H1 (cell line): ENCODE results near the gene PRKCH. TPM values are rescaled to one million over a fixed set of nuclear protein-coding genes. Genes with fewer than 3 reads are reported as not detected.

ENCODE experiments used
- CTCF ChIA-PET: fragments of 300-600 bp; sonication (Branson Sonifier 250); formaldehyde crosslinking; loops from one replicate; lab custom pipeline; 2021; ENCODE audit not compliant: partially characterized antibody; lab: Charles Lee
- POLR2A ChIA-PET: fragments of 300-600 bp; sonication (Branson Sonifier 250); formaldehyde crosslinking; loops from one replicate; lab custom pipeline; 2021; ENCODE audit warnings: inconsistent platforms; ENCODE audit not compliant: partially characterized antibody; lab: Charles Lee
- DNase-seq, 2 experiments: peaks; one replicate each; pipeline versions ENCODE4 v3.0.0 to v3.0.0-alpha.2; 2010 to 2022; ENCODE audit warnings: low spot score in 2 of 2, low read depth in 1 of 2, mixed read lengths in 1 of 2
- FAIRE-seq: peaks from 2 replicates; lab custom pipeline; 2011; peaks lifted over from hg19 to GRCh38; lab: Jason Lieb, UNC
- H2AFZ ChIP-seq: 2 replicates; pipeline ENCODE4 v1.8.1; 2012; ENCODE audit warnings: low read length, inconsistent platforms
- H2AK5ac ChIP-seq: 2 replicates; pipeline ENCODE4 v1.6.1; 2013; ENCODE audit warnings: low read depth, low read length
- H2BK120ac ChIP-seq: replicated peaks from 2 replicates; pipeline ENCODE3; 2013; ENCODE audit warnings: low read depth, low read length, inconsistent platforms
- H2BK12ac ChIP-seq: 2 replicates; pipeline ENCODE4 v1.6.1; 2013; ENCODE audit warnings: low read depth, low read length
- H2BK15ac ChIP-seq: 2 replicates; pipeline ENCODE4 v1.6.1; 2013; ENCODE audit warnings: low read length
- H2BK20ac ChIP-seq: 2 replicates; pipeline ENCODE4 v1.6.1; 2013; ENCODE audit warnings: low read length
- H2BK5ac ChIP-seq: 2 replicates; pipeline ENCODE4 v1.6.1; 2013; ENCODE audit warnings: low read depth, low read length
- H3K14ac ChIP-seq: 2 replicates; pipeline ENCODE4 v1.6.1; 2013; ENCODE audit warnings: inconsistent platforms; ENCODE audit not compliant: insufficient read length
- H3K18ac ChIP-seq: 2 replicates; pipeline ENCODE4 v1.6.1; 2013; ENCODE audit warnings: low read length; ENCODE audit errors: extremely low read depth
- H3K23ac ChIP-seq: 2 replicates; pipeline ENCODE4 v1.6.1; 2013; ENCODE audit warnings: inconsistent platforms; ENCODE audit not compliant: insufficient read length
- H3K23me2 ChIP-seq: 2 replicates; pipeline ENCODE4 v1.6.1; 2013; ENCODE audit warnings: low read depth, low read length
- H3K27ac ChIP-seq: 2 replicates; pipeline ENCODE4 v1.6.1; 2011; ENCODE audit warnings: low read depth, low read length, inconsistent platforms
- H3K27me3 ChIP-seq, 4 experiments: replicated peaks in 1 of 4; 1 replicate in 1 of 4; 2 replicates in 3 of 4; pipeline versions ENCODE4 v1.6.1 to v1.8.1; 2011 to 2013; ENCODE audit warnings: low read length in 3 of 4, mild to moderate bottlenecking in 3 of 4, inconsistent platforms in 2 of 4, mixed read lengths in 2 of 4, moderate library complexity in 1 of 4; ENCODE audit not compliant: control insufficient read depth in 3 of 4, insufficient read depth in 3 of 4; ENCODE audit errors: extremely low read depth in 1 of 4
- H3K36me3 ChIP-seq, 4 experiments: 2 replicates each; pipeline versions ENCODE4 v1.6.1 to v1.8.1; 2011 to 2013; ENCODE audit warnings: mild to moderate bottlenecking in 4 of 4, low read length in 3 of 4, moderate library complexity in 2 of 4, control low read depth in 1 of 4, inconsistent platforms in 1 of 4; ENCODE audit not compliant: insufficient read depth in 4 of 4, control insufficient read depth in 2 of 4
- H3K4ac ChIP-seq: replicated peaks from 2 replicates; pipeline ENCODE3; 2013; ENCODE audit warnings: low read length, low read depth, mixed read lengths, inconsistent platforms; ENCODE audit not compliant: insufficient read length
- H3K4me1 ChIP-seq, 4 experiments: replicated peaks in 1 of 4; 1 replicate in 1 of 4; 2 replicates in 3 of 4; pipeline versions ENCODE4 v1.6.1 to v1.8.1; 2011 to 2013; ENCODE audit warnings: low read length in 3 of 4, inconsistent platforms in 2 of 4, mixed read lengths in 1 of 4; ENCODE audit not compliant: insufficient read depth in 4 of 4, control insufficient read depth in 3 of 4
- H3K4me2 ChIP-seq, 2 experiments: 2 replicates each; pipeline versions ENCODE4 v1.6.1 to v1.8.1; 2011 to 2013; ENCODE audit warnings: low read depth in 2 of 2, low read length in 2 of 2, control low read depth in 1 of 2, inconsistent platforms in 1 of 2, mild to moderate bottlenecking in 1 of 2; ENCODE audit not compliant: insufficient read depth in 1 of 2
- H3K4me3 ChIP-seq, 4 experiments: fragments of 200-600, 300-600 bp in 1 of 4; sonication (generic), shearing (Covaris generic), sonication (Bioruptor Twin) in 1 of 4; 2 replicates each; pipeline versions ENCODE4 v1.5.1 to v1.8.1; 2011 to 2016; ENCODE audit warnings: low read length in 4 of 4, low read depth in 3 of 4, control low read depth in 2 of 4, inconsistent platforms in 2 of 4, mild to moderate bottlenecking in 2 of 4, mixed read lengths in 1 of 4, moderate library complexity in 1 of 4; ENCODE audit not compliant: insufficient read depth in 2 of 4; ENCODE audit errors: extremely low read depth in 1 of 4
- H3K56ac ChIP-seq: replicated peaks from 2 replicates; pipeline ENCODE3; 2013; ENCODE audit warnings: low read depth, mild to moderate bottlenecking, mixed read lengths, low read length, inconsistent platforms; ENCODE audit not compliant: insufficient read length
- H3K79me1 ChIP-seq: 2 replicates; pipeline ENCODE4 v1.6.1; 2013; ENCODE audit warnings: low read depth, low read length, control low read depth
- H3K79me2 ChIP-seq, 2 experiments: 2 replicates each; pipeline versions ENCODE4 v1.6.1 to v1.8.1; 2012 to 2013; ENCODE audit warnings: low read length in 2 of 2, mild to moderate bottlenecking in 2 of 2, inconsistent platforms in 1 of 2; ENCODE audit not compliant: insufficient read depth in 2 of 2, control insufficient read depth in 1 of 2
- H3K9ac ChIP-seq, 4 experiments: replicated peaks in 1 of 4; 1 replicate in 1 of 4; 2 replicates in 3 of 4; pipeline versions ENCODE4 v1.6.1 to v1.8.1; 2011 to 2013; ENCODE audit warnings: low read depth in 3 of 4, low read length in 3 of 4, control low read depth in 2 of 4, mild to moderate bottlenecking in 2 of 4, moderate library complexity in 2 of 4, inconsistent platforms in 1 of 4; ENCODE audit errors: extremely low read depth in 1 of 4
- H3K9me3 ChIP-seq, 2 experiments: 2 replicates each; pipeline versions ENCODE4 v1.6.1 to v1.8.1; 2012 to 2013; ENCODE audit warnings: mild to moderate bottlenecking in 2 of 2, moderate library complexity in 2 of 2, control low read depth in 1 of 2, inconsistent platforms in 1 of 2, low read depth in 1 of 2, low read length in 1 of 2, mixed read lengths in 1 of 2; ENCODE audit not compliant: insufficient read depth in 2 of 2
- H4K20me1 ChIP-seq, 2 experiments: replicated peaks in 1 of 2; 2 replicates each; pipeline versions ENCODE3 to v1.8.1; 2011 to 2013; ENCODE audit warnings: inconsistent platforms in 2 of 2, low read length in 2 of 2, mild to moderate bottlenecking in 1 of 2; ENCODE audit not compliant: insufficient read depth in 2 of 2, control insufficient read depth in 1 of 2
- H4K5ac ChIP-seq: 2 replicates; pipeline ENCODE4 v1.6.1; 2013; ENCODE audit warnings: low read length, low read depth, mixed read lengths, inconsistent platforms; ENCODE audit not compliant: insufficient read length
- H4K8ac ChIP-seq: 2 replicates; pipeline ENCODE4 v1.8.0; 2013; ENCODE audit warnings: mild to moderate bottlenecking, moderate library complexity, low read length, inconsistent platforms; ENCODE audit not compliant: insufficient read depth; ENCODE audit errors: extremely low read depth
- H4K91ac ChIP-seq: replicated peaks from 2 replicates; pipeline ENCODE3; 2013; ENCODE audit warnings: low read length, mixed read lengths, inconsistent platforms; ENCODE audit not compliant: insufficient read length
- CBX5 ChIP-seq: fragments of 300-800, 300-1000 bp; sonication (generic); IDR thresholded peaks from 2 replicates; pipeline ENCODE4 v1.7.1; 2016; ENCODE audit warnings: antibody characterized with exemption, low read length, low read depth
- CREB1 ChIP-seq: IDR thresholded peaks from 2 replicates; pipeline ENCODE4 v1.6.1; 2012; ENCODE audit warnings: inconsistent platforms
- GABPA ChIP-seq: IDR thresholded peaks from 2 replicates; pipeline ENCODE4 v1.6.1; 2011; ENCODE audit warnings: mild to moderate bottlenecking, low read length, moderate library complexity, borderline replicate concordance; ENCODE audit not compliant: insufficient read depth
- MAFK ChIP-seq: IDR thresholded peaks from 2 replicates; pipeline ENCODE4 v1.6.1; 2012; ENCODE audit warnings: low read depth, mild to moderate bottlenecking, improper control_type of control experiment, low read length
- POLR2AphosphoS5 ChIP-seq: IDR thresholded peaks from 2 replicates; pipeline ENCODE4 v1.6.1; 2011; ENCODE audit warnings: low read depth, low read length
- POU5F1 ChIP-seq: IDR thresholded peaks from 2 replicates; pipeline ENCODE4 v1.6.1; 2011; ENCODE audit warnings: low read depth, mild to moderate bottlenecking, low read length, moderate library complexity
- RBBP5 ChIP-seq: IDR thresholded peaks from 2 replicates; pipeline ENCODE4 v1.7.1; 2012; ENCODE audit warnings: low read depth, mild to moderate bottlenecking, inconsistent platforms, low read length, moderate library complexity, borderline replicate concordance
- RNF2 ChIP-seq: fragments of 200-900, 300-1000 bp; sonication (generic); IDR thresholded peaks from 2 replicates; pipeline ENCODE4 v1.7.1; 2016; ENCODE audit warnings: borderline replicate concordance, low read depth, mild to moderate bottlenecking, antibody characterized with exemption, low read length; ENCODE audit not compliant: poor library complexity, severe bottlenecking; ENCODE audit errors: missing control alignments
- RXRA ChIP-seq: IDR thresholded peaks from 2 replicates; pipeline ENCODE4 v1.6.1; 2011; ENCODE audit warnings: low read depth, mild to moderate bottlenecking, low read length, moderate library complexity; ENCODE audit not compliant: insufficient read depth
- SAP30 ChIP-seq: fragments of 300-600 bp; sonication (generic); IDR thresholded peaks from 2 replicates; pipeline ENCODE4 v1.7.1; 2012; ENCODE audit warnings: low read length, moderate library complexity, mild to moderate bottlenecking, inconsistent platforms; ENCODE audit not compliant: insufficient read depth, insufficient replicate concordance
- SIX5 ChIP-seq: IDR thresholded peaks from 2 replicates; pipeline ENCODE4 v1.6.1; 2011; ENCODE audit warnings: mild to moderate bottlenecking, low read depth, low read length
- SP1 ChIP-seq: IDR thresholded peaks from 2 replicates; pipeline ENCODE4 v1.6.1; 2011; ENCODE audit warnings: low read depth, low read length
- SP4 ChIP-seq: IDR thresholded peaks from 2 replicates; pipeline ENCODE4 v1.6.1; 2012; ENCODE audit warnings: low read length, inconsistent platforms
- SRF ChIP-seq: IDR thresholded peaks from 2 replicates; pipeline ENCODE4 v1.6.1; 2011; ENCODE audit warnings: mild to moderate bottlenecking, low read depth, low read length, moderate library complexity
- ZNF274 ChIP-seq: IDR thresholded peaks from 2 replicates; pipeline ENCODE4 v1.7.0; 2012; ENCODE audit warnings: low read length, borderline replicate concordance; ENCODE audit errors: extremely low read depth
- WGBS, 2 experiments: shearing (Covaris generic) in 1 of 2; methylation state at CpG; one replicate each; pipeline versions ENCODE4 v1.1.6 to v1.1.7; 2013 to 2015; ENCODE audit warnings: low lambda C conversion rate in 2 of 2, mixed read lengths in 2 of 2, inconsistent platforms in 1 of 2, low coverage in 1 of 2, missing lambda C conversion rate in 1 of 2; ENCODE audit not compliant: insufficient replicate concordance in 2 of 2, insufficient coverage in 1 of 2, insufficient read length in 1 of 2; ENCODE audit errors: extremely low coverage in 1 of 2, missing lambda C conversion rate in 1 of 2; 5-methylcytosine and 5-hydroxymethylcytosine counted together
- polyA plus RNA-seq, 7 experiments: library from polyadenylated mRNA; depleted of rRNA in 3 of 7; stranded (reverse) in 5 of 7; unstranded in 2 of 7; fragments of >200 nt in 5 of 7; fragments of 200-250 nt in 2 of 7; gene quantifications; 1 replicate in 5 of 7; 2 replicates in 1 of 7; 4 replicates in 1 of 7; pipeline versions ENCODE4 v1.2.1 to v1.2.3, GENCODE V29; 2011 to 2013; ENCODE audit warnings: missing spikeins in 2 of 7, mixed read lengths in 2 of 7
- total RNA-seq: library from RNA; stranded (reverse); fragmentation: NEBNext Ultra II Directional; extraction: Animal tissue kit (Norgen Biotek cat#: 25700); gene quantifications from 2 replicates; pipeline ENCODE4 v1.2.1, GENCODE V29; 2021

Gene PRKCH
- total and polyA plus RNA-seq, 2 of the 8 experiments (the other 6 are each of a cell fraction or from before 2014, with no cell fraction given) = 6.4 to 7.0 TPM

DNA sequence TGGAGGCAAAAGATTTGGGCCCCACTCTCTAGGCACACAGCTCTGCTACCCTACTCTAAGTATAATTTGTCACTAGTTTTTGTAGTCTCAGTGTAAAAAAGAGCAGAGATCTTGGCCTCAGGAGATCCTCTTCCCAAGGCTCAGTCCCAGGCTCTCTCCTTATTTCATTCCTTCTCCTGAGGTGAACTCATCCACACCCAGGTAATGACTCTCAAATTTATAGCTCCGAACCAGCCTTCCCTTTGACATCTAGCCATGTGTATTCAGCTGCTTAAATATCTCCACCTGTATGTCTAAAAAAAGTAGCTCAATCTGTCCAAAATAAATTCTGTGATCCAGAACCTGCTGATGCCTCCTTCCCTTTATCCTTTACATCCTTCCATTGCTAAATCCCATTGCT lies 200.4 kb downstream of the PRKCH start:
- H3K27me3 ChIP-seq = no peaks in the 10 kb centered on the region
- H2BK12ac ChIP-seq = no peak overlapping the region
- DNase-seq = no peak
- no peaks in the 10 kb centered on the region for H3K79me2 ChIP-seq
- no peak overlapping the region for H2BK5ac ChIP-seq
- no peak overlapping the region for H4K5ac ChIP-seq
- ChIA-PET CTCF (interaction anchor here (0.7 kb wide), 1 partner anchor 11 kb away, joined by 3 read pairs; no protein-coding TSS in a partner anchor), POLR2A (no interaction called here)
- H2AK5ac ChIP-seq = no peak overlapping the region
- no peak for FAIRE-seq
- 81% methylated on average over 1 of the region's 1 CpG; no CpG with 5 or more reads in 1 of the 2 experiments for WGBS, 2 experiments
- peaks cover 0 to 6% (median 2%) of the 10 kb centered on the region in 4 experiments; a peak in 1 of 7 replicates for H3K4me1 ChIP-seq
- H3K56ac ChIP-seq = no peak overlapping the region
- H3K27ac ChIP-seq = no peak overlapping the region
- H3K4ac ChIP-seq = no peak overlapping the region
- H3K23me2 ChIP-seq = no peaks in the 10 kb centered on the region; the same call in 1 of the 2 replicates
- no peak overlapping the region for H2BK15ac ChIP-seq
- H2AFZ ChIP-seq = no peak overlapping the region
- H3K79me1 ChIP-seq = no peaks in the 10 kb centered on the region
- no peak overlapping the region for H3K18ac ChIP-seq
- H3K36me3 ChIP-seq = no peaks in the 10 kb centered on the region; a peak in 1 of 8 replicates
- H3K14ac ChIP-seq = no peak overlapping the region
- H4K20me1 ChIP-seq = no peaks in the 10 kb centered on the region
- no peak overlapping the region for H2BK120ac ChIP-seq
- no peak overlapping the region for H4K8ac ChIP-seq
- H3K4me3 ChIP-seq = no peak overlapping the region
- no peak overlapping the region for H2BK20ac ChIP-seq
- no peak overlapping the region for H3K4me2 ChIP-seq
- H3K23ac ChIP-seq = no peak overlapping the region
- H4K91ac ChIP-seq = no peak overlapping the region
- no peaks in the 10 kb centered on the region for H3K9me3 ChIP-seq
- no peak overlapping the region for H3K9ac ChIP-seq
- TF ChIP-seq SP4 (no peak), MAFK (no peak), ZNF274 (no peak), RXRA (no peak), RBBP5 (no peak), SP1 (no peak), SIX5 (no peak), SAP30 (no peak), RNF2 (no peak), SRF (no peak), POU5F1 (no peak), CBX5 (no peak), POLR2AphosphoS5 (no peak), GABPA (no peak), CREB1 (no peak)
